ENCODE results near the gene SH3RF3.

SH3RF3 gene

GRCh38 chr2:109538546-109538945, 409.5 kb downstream of the SH3RF3 start:
- DNase-seq = no peak

DNA sequence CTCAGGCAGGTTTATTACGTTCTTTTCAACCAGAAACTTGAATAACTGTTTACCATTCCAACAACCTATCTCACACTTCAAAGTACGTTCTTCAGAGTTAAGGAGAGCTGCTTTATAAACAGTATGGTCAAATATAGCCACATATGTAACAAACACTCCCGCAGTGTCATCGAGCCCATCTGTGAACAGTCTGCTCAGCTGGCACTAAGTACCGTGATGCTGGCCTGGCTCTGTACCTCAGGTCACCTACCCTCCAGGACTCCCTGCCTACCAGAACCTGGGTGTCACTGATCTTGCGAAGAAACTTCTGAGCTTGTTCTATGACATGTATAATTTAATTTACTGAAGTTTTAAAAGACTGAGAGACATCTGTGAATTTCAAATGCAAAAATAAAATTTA, 413.4 kb downstream of the SH3RF3 start:
- no peak for DNase-seq

DNA sequence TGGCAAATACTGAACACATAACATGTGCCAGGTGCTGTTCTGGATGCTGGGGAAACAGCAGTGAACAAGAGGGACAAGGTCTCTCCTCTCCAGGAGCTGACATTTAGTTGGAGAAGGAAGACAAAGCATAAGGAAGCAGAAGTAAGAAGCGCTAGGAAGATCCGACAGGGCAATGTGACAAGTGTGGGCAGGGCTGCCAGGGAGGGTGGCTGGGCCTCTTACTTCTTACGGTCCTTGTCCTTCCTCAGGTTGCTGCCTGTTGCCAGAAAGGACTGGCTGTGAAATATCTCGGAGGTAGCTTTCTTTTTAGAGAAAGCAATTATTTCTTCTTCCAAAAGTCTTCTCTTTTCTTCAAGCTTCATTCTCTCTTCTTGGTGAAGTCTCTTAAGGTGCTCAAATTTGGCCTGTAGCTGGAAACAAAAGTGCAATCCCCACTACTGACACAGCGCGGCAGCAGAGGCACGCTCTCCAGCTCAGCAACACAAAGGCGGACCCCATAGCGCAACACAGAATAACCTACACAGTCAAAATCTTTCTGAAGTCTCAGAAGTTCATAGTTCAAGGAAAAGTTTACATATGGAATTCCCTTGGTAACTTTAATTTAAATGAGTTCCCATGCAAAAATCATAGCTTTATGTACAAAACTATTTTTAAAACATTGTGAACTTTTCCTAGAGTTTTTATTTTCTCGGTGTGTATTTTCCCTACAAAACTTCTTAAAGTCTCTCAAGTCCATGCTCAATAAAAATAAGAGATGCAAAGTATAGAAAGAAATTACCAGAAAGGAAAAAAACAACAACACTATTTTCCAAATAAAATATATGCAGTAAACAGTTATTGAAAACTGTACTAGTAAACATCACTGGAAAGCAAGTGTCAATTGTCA, 417.1 kb downstream of the SH3RF3 start:
- peak; percentile 14 for DNase-seq

DNA sequence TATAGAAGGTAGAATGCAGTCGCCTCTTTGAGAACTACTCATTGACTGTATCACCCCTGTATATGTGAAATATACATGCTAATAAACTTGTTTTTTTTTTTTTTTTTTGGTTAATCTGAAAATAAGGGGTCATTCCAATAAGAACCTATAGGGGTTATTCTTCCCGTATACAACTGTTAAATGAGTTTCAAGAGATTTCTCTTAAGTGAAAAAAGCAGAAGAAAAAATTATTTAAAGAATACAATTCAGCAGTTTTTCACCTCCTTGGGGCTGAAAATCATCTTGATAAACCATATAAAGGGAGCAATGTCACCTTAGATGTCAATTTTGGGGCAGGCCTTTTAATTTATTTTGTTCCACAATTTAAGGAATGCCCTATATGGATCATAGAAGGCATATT, 418.3 kb downstream of the SH3RF3 start:
- no peak for DNase-seq

DNA sequence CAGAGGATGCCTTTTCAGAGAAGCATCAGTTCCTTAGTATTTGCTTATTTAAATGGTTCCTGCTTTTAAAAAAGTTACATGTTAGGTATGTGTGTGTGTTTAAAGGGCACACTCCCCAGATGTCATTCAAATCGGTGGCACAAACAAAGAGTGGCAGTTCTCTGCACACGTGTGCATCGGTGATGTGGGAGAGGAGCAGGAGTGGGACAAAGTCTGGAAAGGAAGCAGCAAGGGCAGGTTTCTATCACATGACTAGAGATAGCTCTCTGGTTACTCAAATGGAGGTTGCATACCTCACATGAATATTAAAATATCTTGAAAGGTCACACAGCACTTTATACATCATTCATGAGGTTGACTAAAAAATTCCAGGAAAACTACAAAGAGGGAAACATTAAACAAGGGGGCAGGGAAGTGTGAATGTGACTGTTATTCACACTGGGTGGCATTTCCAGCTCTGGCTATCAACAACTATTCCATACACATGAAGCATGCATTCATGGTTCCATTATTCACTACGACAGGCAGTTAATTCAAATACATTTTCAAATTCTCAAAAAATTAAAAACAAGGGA, 420.1 kb downstream of the SH3RF3 start:
- no peak for DNase-seq

Data from CD4-positive, alpha-beta T cell treated with Interferon gamma for 1 hour (primary cell).